Brain microvascular endothelial cell (primary cell): Measurements from ENCODE around the gene SMIM17.

Experiments used
- DNase-seq: peaks from one replicate; pipeline ENCODE4 v3.0.0-alpha.2; 2020
- H3K27ac ChIP-seq: fragments of 250-450 bp; sonication (Bioruptor Pico); 2 replicates; pipeline ENCODE4 v1.5.1; 2020; ENCODE audit warnings: mild to moderate bottlenecking, moderate library complexity
- H3K27me3 ChIP-seq: fragments of 250-450 bp; sonication (Bioruptor Pico); replicated peaks from 2 replicates; pipeline ENCODE4 v1.5.1; 2020; ENCODE audit warnings: mild to moderate bottlenecking
- H3K36me3 ChIP-seq: fragments of 250-450 bp; sonication (Bioruptor Pico); replicated peaks from 2 replicates; pipeline ENCODE4 v1.5.1; 2020; ENCODE audit warnings: mild to moderate bottlenecking
- H3K4me3 ChIP-seq: 2 replicates; pipeline ENCODE4 v1.5.1; 2011; ENCODE audit warnings: low read depth, mild to moderate bottlenecking, control low read depth, low read length, moderate library complexity
- in situ Hi-C: cut with HindIII; loops from 2 replicates; pipeline ENCODE4 v1.10.0; 2017; ENCODE audit warnings: low sequenced_read_pairs, low pct_ligation_motif_present
- TF ChIP-seq, protein P1 (sequence below): IDR thresholded peaks from 2 replicates; pipeline ENCODE4 v1.5.1; 2011; ENCODE audit warnings: low read depth, mild to moderate bottlenecking, moderate library complexity, low read length, control low read depth, inconsistent platforms; ENCODE audit errors: missing control alignments

The SMIM17 gene

DNA sequence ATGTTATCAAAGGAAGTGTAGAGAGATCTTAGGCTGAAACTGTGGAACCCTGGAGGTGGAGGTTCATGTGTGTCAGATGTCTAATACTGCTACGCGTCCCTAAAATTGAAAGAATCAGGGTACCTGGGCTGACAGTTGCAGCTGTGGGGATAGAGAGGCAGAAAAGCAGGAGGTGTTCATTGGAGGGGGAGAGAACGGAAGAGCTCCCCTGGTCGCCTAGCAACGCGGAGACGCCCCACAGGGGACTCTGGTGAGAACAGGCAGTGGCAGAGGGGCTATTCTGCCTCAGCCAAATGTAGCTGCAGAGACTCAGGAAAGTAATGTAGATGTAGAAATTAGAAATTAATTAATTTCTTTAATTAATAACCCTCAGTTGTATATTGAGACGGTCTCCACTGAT lies 38.7 kb downstream of the SMIM17 start:
- TF ChIP-seq, protein P1, sequence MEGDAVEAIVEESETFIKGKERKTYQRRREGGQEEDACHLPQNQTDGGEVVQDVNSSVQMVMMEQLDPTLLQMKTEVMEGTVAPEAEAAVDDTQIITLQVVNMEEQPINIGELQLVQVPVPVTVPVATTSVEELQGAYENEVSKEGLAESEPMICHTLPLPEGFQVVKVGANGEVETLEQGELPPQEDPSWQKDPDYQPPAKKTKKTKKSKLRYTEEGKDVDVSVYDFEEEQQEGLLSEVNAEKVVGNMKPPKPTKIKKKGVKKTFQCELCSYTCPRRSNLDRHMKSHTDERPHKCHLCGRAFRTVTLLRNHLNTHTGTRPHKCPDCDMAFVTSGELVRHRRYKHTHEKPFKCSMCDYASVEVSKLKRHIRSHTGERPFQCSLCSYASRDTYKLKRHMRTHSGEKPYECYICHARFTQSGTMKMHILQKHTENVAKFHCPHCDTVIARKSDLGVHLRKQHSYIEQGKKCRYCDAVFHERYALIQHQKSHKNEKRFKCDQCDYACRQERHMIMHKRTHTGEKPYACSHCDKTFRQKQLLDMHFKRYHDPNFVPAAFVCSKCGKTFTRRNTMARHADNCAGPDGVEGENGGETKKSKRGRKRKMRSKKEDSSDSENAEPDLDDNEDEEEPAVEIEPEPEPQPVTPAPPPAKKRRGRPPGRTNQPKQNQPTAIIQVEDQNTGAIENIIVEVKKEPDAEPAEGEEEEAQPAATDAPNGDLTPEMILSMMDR = no peak
- no peak overlapping the region for H3K27ac ChIP-seq
- H3K27me3 ChIP-seq = no peaks in the 10 kb centered on the region
- H3K4me3 ChIP-seq = no peak overlapping the region
- in situ Hi-C loops = no loop called here
- DNase-seq = no peak
- H3K36me3 ChIP-seq = no peaks in the 10 kb centered on the region

DNA sequence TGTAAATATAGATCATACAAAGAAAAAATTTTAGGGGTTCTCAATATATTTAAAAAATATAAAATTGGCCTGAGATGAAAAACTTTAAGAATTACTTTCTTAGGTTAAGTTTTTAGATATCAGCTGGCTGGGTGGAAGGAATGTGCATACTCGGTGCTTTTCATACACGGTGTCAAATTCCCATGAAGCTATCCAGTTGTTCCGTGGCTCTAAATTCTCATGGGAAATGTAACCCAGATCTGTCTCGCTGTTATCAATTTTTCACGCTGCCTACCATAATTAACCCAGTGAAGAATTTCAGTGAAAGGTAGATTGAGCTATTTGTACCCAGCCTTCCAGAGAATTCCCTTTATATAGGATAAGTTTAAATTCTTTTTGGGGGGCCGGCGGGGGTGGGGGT lies 40.2 kb downstream of the SMIM17 start:
- H3K27ac ChIP-seq = no peak overlapping the region
- DNase-seq = no peak
- TF ChIP-seq, protein P1 = no peak
- H3K36me3 ChIP-seq = no peaks in the 10 kb centered on the region
- H3K4me3 ChIP-seq = no peak overlapping the region
- no peaks in the 10 kb centered on the region for H3K27me3 ChIP-seq
- in situ Hi-C loops = no loop called here

GRCh38 chr19:56687031-56687430 lies 44.1 kb downstream of the SMIM17 start:
- H3K36me3 ChIP-seq = no peaks in the 10 kb centered on the region
- no peak for DNase-seq
- TF ChIP-seq, protein P1 = no peak
- no peak overlapping the region for H3K4me3 ChIP-seq
- in situ Hi-C loops = no loop called here
- H3K27ac ChIP-seq = no peak overlapping the region
- H3K27me3 ChIP-seq = no peaks in the 10 kb centered on the region

DNA sequence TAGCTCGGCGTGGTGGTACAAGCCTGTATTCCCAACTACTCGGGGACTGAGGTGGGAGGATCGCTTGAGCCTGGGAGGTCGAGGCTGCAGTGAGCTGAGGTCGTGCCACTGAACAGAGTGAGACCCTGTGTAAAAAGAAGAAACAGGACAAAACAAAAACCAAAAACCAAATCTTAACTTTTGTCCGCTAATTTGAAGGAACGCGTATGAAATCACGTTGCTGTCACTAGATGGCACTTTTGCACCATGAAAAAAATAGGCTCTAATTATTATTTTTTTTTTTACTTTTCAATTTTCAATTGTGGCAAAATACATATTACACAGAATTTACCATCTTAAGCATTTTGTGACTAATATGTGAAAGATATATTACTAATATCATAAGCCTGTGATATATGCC lies 46.2 kb downstream of the SMIM17 start:
- in situ Hi-C loops = no loop called here
- no peak for DNase-seq
- Histone ChIP-seq H3K27ac (no peak overlapping the region), H3K36me3 (no peaks in the 10 kb centered on the region), H3K4me3 (no peak overlapping the region), H3K27me3 (no peaks in the 10 kb centered on the region)
- TF ChIP-seq, protein P1 = no peak

DNA sequence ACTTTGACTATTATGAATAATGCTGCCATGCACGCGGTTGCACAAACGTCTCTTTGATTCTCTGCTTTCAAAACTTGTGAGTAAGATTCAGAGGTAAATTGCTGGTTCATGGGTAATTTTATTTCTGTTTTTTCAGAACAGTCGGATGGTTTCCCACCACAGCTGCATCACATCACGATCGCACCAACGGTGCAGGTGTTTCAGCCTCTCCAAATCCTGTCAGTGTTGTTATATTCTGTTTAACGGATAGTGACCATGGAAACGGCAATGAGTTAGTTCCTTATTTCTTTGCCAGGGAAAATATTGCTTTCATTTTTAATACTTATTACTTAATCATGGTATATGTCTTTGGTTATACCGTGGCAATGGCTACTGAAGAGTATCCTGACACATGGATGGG lies 47.7 kb downstream of the SMIM17 start:
- no peak for DNase-seq
- in situ Hi-C loops = no loop called here
- Histone ChIP-seq H3K36me3 (no peaks in the 10 kb centered on the region), H3K27ac (no peak overlapping the region), H3K27me3 (no peaks in the 10 kb centered on the region), H3K4me3 (no peak overlapping the region)
- TF ChIP-seq, protein P1 = no peak

DNA sequence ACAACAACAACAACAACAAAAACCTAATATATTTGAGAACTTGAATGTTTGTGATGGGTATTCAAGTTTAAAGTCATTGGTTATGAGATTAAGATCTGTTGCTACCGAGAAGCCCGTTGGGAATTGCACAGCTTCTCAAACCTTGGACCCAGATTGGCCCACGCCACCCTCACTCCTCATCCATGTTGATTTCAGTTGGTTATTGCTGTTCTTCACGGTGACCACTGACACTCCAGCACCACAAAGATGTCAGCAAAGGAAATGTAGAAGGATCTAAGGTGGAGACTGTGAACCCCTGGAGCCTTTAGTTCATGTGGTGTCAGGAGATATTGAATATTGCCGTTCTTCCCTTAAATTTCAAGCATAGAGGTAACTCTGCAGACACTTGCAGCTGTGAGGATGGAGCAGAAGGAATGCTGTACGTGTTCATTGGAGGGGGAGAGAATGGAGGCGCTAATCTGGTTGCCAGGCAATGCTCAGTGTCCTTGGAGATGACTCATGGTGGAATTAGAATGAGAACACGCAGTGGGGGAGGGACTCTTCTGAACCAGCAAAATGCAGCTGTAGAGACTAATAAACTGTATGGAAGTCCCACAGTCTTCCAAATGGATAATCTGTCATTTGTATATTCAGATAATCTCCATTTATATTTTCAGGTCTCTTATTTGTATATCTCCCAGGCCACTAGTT lies 49.4 kb downstream of the SMIM17 start:
- DNase-seq = no peak
- H3K36me3 ChIP-seq = no peaks in the 10 kb centered on the region
- TF ChIP-seq, protein P1 = no peak
- no peaks in the 10 kb centered on the region for H3K27me3 ChIP-seq
- no peak overlapping the region for H3K4me3 ChIP-seq
- in situ Hi-C loops = no loop called here
- H3K27ac ChIP-seq = no peak overlapping the region
